ENCODE data around the gene ZBTB11. TPM values are rescaled to one million over a fixed set of nuclear protein-coding genes. Genes with fewer than 3 reads are reported as not detected.

Gene ZBTB11
- total and polyA plus RNA-seq, 2 of the 13 experiments (the other 11 are each of a cell fraction or from before 2014, with no cell fraction given), result 5.9 to 18.1 TPM

GRCh38 chr3:101724329-101725193 is 47.6 kb upstream of the ZBTB11 start, which contains the start of gene CEP97 (continued):
- TF ChIP-seq NFYB (CRISPR knock-in tag; IDR thresholded peaks at IDR 0.05), result peak; percentile 81
- TF ChIP-seq ATF1 (CRISPR knock-in tag; IDR thresholded peaks at IDR 0.05), result peak; percentile 50; the same call in 1 of the 2 replicates
- TF ChIP-seq PRDM4 (CRISPR knock-in tag; IDR thresholded peaks at IDR 0.05; ENCODE audit: borderline replicate concordance), result no peak
- TF ChIP-seq ISX (CRISPR knock-in tag; conservative IDR thresholded peaks at IDR 0.05), result no peak
- no peak for TF ChIP-seq PBX3 (CRISPR knock-in tag; IDR thresholded peaks at IDR 0.05; ENCODE audit: borderline replicate concordance)
- no peak for TF ChIP-seq ZNF18 (CRISPR knock-in tag; IDR thresholded peaks at IDR 0.05; ENCODE audit: insufficient replicate concordance)
- no peak for TF ChIP-seq CENPBD1 (CRISPR knock-in tag; IDR thresholded peaks at IDR 0.05; ENCODE audit: borderline replicate concordance, low read depth)
- TF ChIP-seq ZKSCAN8 (CRISPR knock-in tag; IDR thresholded peaks at IDR 0.05; ENCODE audit: borderline replicate concordance), result no peak; the same call in 1 of the 2 replicates
- TF ChIP-seq ZNF572 (CRISPR knock-in tag; IDR thresholded peaks at IDR 0.05), result no peak; the same call in 1 of the 2 replicates
- TF ChIP-seq PAXIP1 (CRISPR knock-in tag; conservative IDR thresholded peaks at IDR 0.05), result no peak
- TF ChIP-seq FUBP1 (CRISPR knock-in tag; IDR thresholded peaks at IDR 0.05; ENCODE audit: borderline replicate concordance), result no peak
- no peak for TF ChIP-seq ZFP82 (CRISPR knock-in tag; IDR thresholded peaks at IDR 0.05; ENCODE audit: borderline replicate concordance)
- no peak for TF ChIP-seq ZNF570 (CRISPR knock-in tag; IDR thresholded peaks at IDR 0.05; ENCODE audit: borderline replicate concordance)
- no peak for TF ChIP-seq ZNF292 (CRISPR knock-in tag; IDR thresholded peaks at IDR 0.05; ENCODE audit: borderline replicate concordance, low read depth)
- TF ChIP-seq ZNF883 (CRISPR knock-in tag; IDR thresholded peaks at IDR 0.05; ENCODE audit: not compliant biosample characterization), result peak; percentile 40

All from HepG2 (cell line).